Nucleus accumbens (tissue), 56 donors: ENCODE results near the gene FGFR3.

Source experiments
- DNase-seq, 56 donors: peaks; one replicate each; lab custom pipeline; 2025; lab: John Stamatoyannopoulos, UW

The FGFR3 gene

GRCh38 chr4:1855333-1856070, 62.4 kb downstream of the FGFR3 start:
- DNase-seq = peak in 1 of 56 donors; percentile 13

- peak; percentile 63 to 98 (median 92) for DNase-seq
Measured at GRCh38 chr4:1856071-1856942, 63.2 kb downstream of the FGFR3 start, which contains the start of gene LETM1. TSS of gene LETM1 (minus strand) at chr4:1856156. CDS start at chr4:1855950, 206 bp downstream.

GRCh38 chr4:1856943-1857699, 64.0 kb downstream of the FGFR3 start:
- DNase-seq = peak in 17 of 56 donors; percentile 10 to 52 (median 31)

- DNase-seq = no peak
Measured at GRCh38 chr4:1857931-1858330, 64.8 kb downstream of the FGFR3 start.
